OCI-LY7 (cell line): ENCODE data around the gene C11orf52. TPM values are rescaled to one million over a fixed set of nuclear protein-coding genes. Genes with fewer than 3 reads are reported as not detected.
A peak's percentile ranks its signal among the peaks of the same experiment; 100 is the strongest.

Experiments
- Bru-seq: library from RNA; stranded (reverse); fragments of 400-500 nt; gene quantifications from one replicate; lab custom pipeline; 2021; lab: Mats Ljungman, UMichigan
- BruChase-seq, 2 experiments: library from RNA; stranded (reverse); fragments of 400-500 nt; gene quantifications; one replicate each; lab custom pipeline; 2021; lab: Mats Ljungman, UMichigan
- BruUV-seq: library from RNA; stranded (reverse); fragments of 400-500 nt; replicated peaks from 2 replicates; lab custom pipeline; 2021; lab: Mats Ljungman, UMichigan
- CTCF ChIA-PET: fragments of 300-600 bp; sonication (Branson Sonifier 250); formaldehyde crosslinking; loops from one replicate; lab custom pipeline; 2022; ENCODE audit warnings: antibody characterized with exemption; ENCODE audit not compliant: unreplicated experiment; lab: Charles Lee
- POLR2A ChIA-PET: fragments of 300-600 bp; sonication (Branson Sonifier 250); formaldehyde crosslinking; loops from one replicate; lab custom pipeline; 2022; ENCODE audit warnings: antibody characterized with exemption; lab: Charles Lee
- DNase-seq: peaks from one replicate; pipeline ENCODE4 v3.0.0-alpha.2; 2015; ENCODE audit warnings: low spot score
- H2AFZ ChIP-seq: fragments of 200-600 bp; sonication (generic), shearing (Covaris generic); 2 replicates; pipeline ENCODE4 v1.6.1; 2014; ENCODE audit warnings: mild to moderate bottlenecking, antibody characterized with exemption, low read length, moderate library complexity
- H3K27ac ChIP-seq: fragments of 200-600 bp; sonication (generic); 2 replicates; pipeline ENCODE4 v1.5.1; 2014; ENCODE audit warnings: mixed run types, low read depth, mild to moderate bottlenecking, moderate library complexity, low read length, inconsistent platforms; ENCODE audit not compliant: poor library complexity, severe bottlenecking
- H3K36me3 ChIP-seq: fragments of 200-600 bp; sonication (generic); 2 replicates; pipeline ENCODE4 v1.6.1; 2014; ENCODE audit warnings: mild to moderate bottlenecking, antibody characterized with exemption, low read length, moderate library complexity, mixed read lengths; ENCODE audit not compliant: insufficient read depth
- H3K4me1 ChIP-seq: fragments of 200-600 bp; sonication (generic); 2 replicates; pipeline ENCODE4 v1.5.1; 2014; ENCODE audit warnings: mild to moderate bottlenecking, low read length; ENCODE audit not compliant: insufficient read depth, poor library complexity, severe bottlenecking
- H3K4me2 ChIP-seq: fragments of 200-600 bp; sonication (generic); 2 replicates; pipeline ENCODE4 v1.6.1; 2014; ENCODE audit warnings: mild to moderate bottlenecking, low read length
- H3K4me3 ChIP-seq: fragments of 200-600 bp; sonication (generic); 2 replicates; pipeline ENCODE4 v1.5.1; 2014; ENCODE audit warnings: mild to moderate bottlenecking, low read depth, low read length; ENCODE audit not compliant: poor library complexity, severe bottlenecking
- H3K79me2 ChIP-seq: fragments of 200-600 bp; sonication (generic); 2 replicates; pipeline ENCODE4 v1.6.1; 2016; ENCODE audit warnings: low read depth, mild to moderate bottlenecking, low read length, moderate library complexity, mixed read lengths; ENCODE audit not compliant: insufficient read depth
- H3K9me2 ChIP-seq: fragments of 200-600 bp; sonication (generic); 2 replicates; pipeline ENCODE4 v1.6.1; 2016; ENCODE audit warnings: mild to moderate bottlenecking, low read length, mixed read lengths; ENCODE audit not compliant: insufficient read depth
- H3K9me3 ChIP-seq: fragments of 200-600 bp; sonication (generic); 2 replicates; pipeline ENCODE4 v1.6.1; 2014; ENCODE audit warnings: mild to moderate bottlenecking, mixed run types, low read length, mixed read lengths
- H4K20me1 ChIP-seq: fragments of 200-600 bp; sonication (generic); 2 replicates; pipeline ENCODE4 v1.6.1; 2014; ENCODE audit warnings: mild to moderate bottlenecking, antibody characterized with exemption, low read length, moderate library complexity, mixed read lengths; ENCODE audit not compliant: insufficient read depth
- EZH2phosphoT487 ChIP-seq: fragments of 200-600 bp; sonication (generic); IDR thresholded peaks from 2 replicates; pipeline ENCODE4 v1.6.1; 2018; ENCODE audit warnings: low read depth, borderline replicate concordance, mild to moderate bottlenecking, mixed run types, antibody characterized with exemption, low read length, moderate library complexity, mixed read lengths
- intact Hi-C: fragments of 100-400 bp; cut with micrococcal nuclease; formaldehyde crosslinking; loops from one replicate; pipeline ENCODE4 v1.10.0; 2022; ENCODE audit not compliant: unreplicated experiment
- long read RNA-seq: library from polyadenylated mRNA; stranded (forward); transcript quantifications from one replicate; pipeline ENCODE4 v2.0.0, GENCODE V29; 2022
- total RNA-seq, 2 experiments: library from RNA; depleted of rRNA in 1 of 2; stranded (reverse); fragments of >200 nt in 1 of 2; shearing (Covaris generic) in 1 of 2; gene quantifications; 2 replicates each; pipeline ENCODE4 v1.2.3, GENCODE V29; 2014 to 2022
- TF ChIP-seq, protein P1 (sequence below): fragments of 200-600 bp; sonication (generic); conservative IDR thresholded peaks from 2 replicates; pipeline ENCODE4 v1.5.1; 2014; ENCODE audit warnings: mild to moderate bottlenecking, antibody characterized with exemption, low read length, moderate library complexity, mixed read lengths

The C11orf52 gene, protein sequence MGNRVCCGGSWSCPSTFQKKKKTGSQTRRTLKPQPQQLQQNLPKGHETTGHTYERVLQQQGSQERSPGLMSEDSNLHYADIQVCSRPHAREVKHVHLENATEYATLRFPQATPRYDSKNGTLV
- total RNA-seq (2014; rRNA removed; shearing (Covaris generic)) (not detected in 2 replicates), total RNA-seq (2022) (not detected in 2 replicates), Bru-seq, nascent RNA (not detected), BruChase-seq, experiment 1, labeled RNA remaining after a 6-hour chase (not detected), BruChase-seq, experiment 2, labeled RNA remaining after a 2-hour chase (not detected)
- long read RNA-seq = 0 reads

DNA sequence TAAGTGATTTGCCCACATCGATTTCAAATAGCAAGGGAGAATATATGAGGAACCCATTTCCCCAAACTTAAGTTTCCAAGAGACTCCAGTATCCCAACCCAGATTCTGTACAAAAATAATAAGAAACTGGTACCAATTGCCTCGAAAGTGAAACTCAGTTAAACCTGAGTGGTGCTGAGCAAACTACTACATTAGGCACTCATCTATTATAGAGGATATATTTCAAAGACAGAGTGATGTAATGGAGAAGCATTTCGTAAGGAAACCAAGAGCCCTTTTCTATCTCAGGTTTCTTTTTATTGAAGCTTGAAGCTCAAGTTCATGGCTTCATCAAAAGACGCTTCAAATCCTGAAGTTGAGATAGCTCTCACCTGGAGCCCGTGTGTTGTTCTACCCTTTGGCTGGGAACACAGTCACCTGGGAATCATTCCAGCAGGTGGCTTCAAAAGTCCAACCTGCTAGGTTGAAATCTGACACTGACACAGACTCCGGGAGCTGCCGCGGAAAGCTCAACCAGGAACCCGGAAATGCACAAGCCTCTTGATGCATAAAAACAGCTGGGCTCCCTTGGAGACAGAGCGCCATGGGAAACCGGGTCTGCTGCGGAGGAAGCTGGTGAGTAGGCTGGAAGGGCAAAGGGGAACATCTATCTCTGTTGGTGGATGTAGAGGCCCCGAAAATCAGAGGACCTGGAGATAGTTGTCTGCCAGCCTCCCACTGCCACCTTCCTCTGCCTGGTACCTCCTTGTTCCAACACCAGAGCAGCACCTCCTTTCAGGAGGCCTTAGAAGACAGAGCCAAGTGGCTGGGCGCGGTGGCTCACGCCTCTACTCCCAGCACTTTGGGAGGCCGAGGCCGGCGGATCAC lies at the start of gene C11orf52:
TSS of gene C11orf52 (plus strand) at position 524 of the 867 bp plus-strand sequence. CDS start at position 584, 60 bp downstream.
- ChIA-PET POLR2A (interaction anchor here (0.6 to 1.9 kb wide), 4 partner anchors 8 to 238 kb away, joined by 3 to 12 read pairs (median 6); no protein-coding TSS in a partner anchor), CTCF (no interaction called here)
- BruUV-seq = no TSS peak
- H3K79me2 ChIP-seq = no peaks in the 10 kb centered on the region
- no peak for DNase-seq
- no peak within 1 kb of the TSS for H2AFZ ChIP-seq
- H3K27ac ChIP-seq = no peak within 1 kb of the TSS
- intact Hi-C loops = no loop called here
- no peak within 1 kb of the TSS for H3K4me2 ChIP-seq
- no peaks in the 10 kb centered on the region for H4K20me1 ChIP-seq
- H3K4me3 ChIP-seq = no peak within 1 kb of the TSS
- H3K36me3 ChIP-seq = no peaks in the 10 kb centered on the region
- no peaks in the 10 kb centered on the region for H3K9me2 ChIP-seq
- no peak for TF ChIP-seq EZH2phosphoT487
- TF ChIP-seq, protein P1, sequence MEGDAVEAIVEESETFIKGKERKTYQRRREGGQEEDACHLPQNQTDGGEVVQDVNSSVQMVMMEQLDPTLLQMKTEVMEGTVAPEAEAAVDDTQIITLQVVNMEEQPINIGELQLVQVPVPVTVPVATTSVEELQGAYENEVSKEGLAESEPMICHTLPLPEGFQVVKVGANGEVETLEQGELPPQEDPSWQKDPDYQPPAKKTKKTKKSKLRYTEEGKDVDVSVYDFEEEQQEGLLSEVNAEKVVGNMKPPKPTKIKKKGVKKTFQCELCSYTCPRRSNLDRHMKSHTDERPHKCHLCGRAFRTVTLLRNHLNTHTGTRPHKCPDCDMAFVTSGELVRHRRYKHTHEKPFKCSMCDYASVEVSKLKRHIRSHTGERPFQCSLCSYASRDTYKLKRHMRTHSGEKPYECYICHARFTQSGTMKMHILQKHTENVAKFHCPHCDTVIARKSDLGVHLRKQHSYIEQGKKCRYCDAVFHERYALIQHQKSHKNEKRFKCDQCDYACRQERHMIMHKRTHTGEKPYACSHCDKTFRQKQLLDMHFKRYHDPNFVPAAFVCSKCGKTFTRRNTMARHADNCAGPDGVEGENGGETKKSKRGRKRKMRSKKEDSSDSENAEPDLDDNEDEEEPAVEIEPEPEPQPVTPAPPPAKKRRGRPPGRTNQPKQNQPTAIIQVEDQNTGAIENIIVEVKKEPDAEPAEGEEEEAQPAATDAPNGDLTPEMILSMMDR = no peak
- no peaks in the 10 kb centered on the region for H3K4me1 ChIP-seq
- no peaks in the 10 kb centered on the region for H3K9me3 ChIP-seq

DNA sequence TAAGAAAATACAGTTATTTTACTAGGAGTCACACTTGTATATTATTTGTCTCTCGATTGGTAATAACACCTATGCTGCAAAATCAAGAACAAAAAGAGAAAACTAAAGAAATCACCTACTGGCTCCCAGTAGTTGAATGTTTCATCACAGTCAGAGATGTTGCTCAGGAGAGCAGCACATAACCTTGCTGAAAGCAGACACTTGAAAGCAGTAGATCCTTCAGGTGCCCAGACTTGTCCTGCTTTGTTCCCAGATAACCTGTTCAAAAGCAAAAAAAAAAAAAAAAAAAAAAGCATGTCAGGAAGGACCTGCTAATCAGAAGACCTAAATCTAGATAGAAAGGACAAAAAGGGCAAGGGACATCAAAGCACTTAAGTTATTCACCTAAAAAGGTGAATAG lies 48.6 kb upstream of the C11orf52 start:
- no TSS peak for BruUV-seq
- peak overlapping the region; percentile 82 for H3K4me2 ChIP-seq

More for the DNA sequence above, 48.6 kb upstream of the C11orf52 start:
- H2AFZ ChIP-seq = peak overlapping the region; percentile 99; the same call in 1 of the 2 replicates
- H3K36me3 ChIP-seq = peaks cover 29% of the 10 kb centered on the region
- no peaks in the 10 kb centered on the region for H4K20me1 ChIP-seq
- CTCF ChIA-PET = no interaction called here
- no peaks in the 10 kb centered on the region for H3K9me3 ChIP-seq
- peaks cover 9% of the 10 kb centered on the region; the same call in 1 of the 2 replicates for H3K79me2 ChIP-seq
- no peaks in the 10 kb centered on the region for H3K9me2 ChIP-seq
- POLR2A ChIA-PET = interaction anchor here (0.5 to 2.2 kb wide), 13 partner anchors 9 to 215 kb away, joined by 3 to 14 read pairs (median 4); no protein-coding TSS in a partner anchor
- TF ChIP-seq EZH2phosphoT487 = no peak
- TF ChIP-seq, protein P1 = no peak
- no peak for DNase-seq
- intact Hi-C loops = loop anchor here (5.0 kb wide), 1 partner anchor 268 kb away; the partner anchor contains the start of gene SIK2
- no peak overlapping the region for H3K27ac ChIP-seq
- H3K4me3 ChIP-seq = peak overlapping the region; percentile 79
- peaks cover 16% of the 10 kb centered on the region for H3K4me1 ChIP-seq
